Measurements from ENCODE around the gene DCLRE1B. TPM values are rescaled to one million over a fixed set of nuclear protein-coding genes. Genes with fewer than 3 reads are reported as not detected.

The DCLRE1B gene
- total RNA-seq, 3 donors from 2014 or later (not counting 1 experiment from before 2014, with no cell fraction given), result 5.5 to 6.8 (median 5.9) TPM

GRCh38 chr1:113937146-113937545 lies 32.0 kb downstream of the DCLRE1B start:
- H3K9me3 Mint-ChIP-seq, result no peaks in the 10 kb centered on the region
- Histone ChIP-seq H3K36me3 (ENCODE audit: control insufficient read depth, insufficient read depth, low read length) (peaks cover 14% of the 10 kb centered on the region), H3K9me3 (ENCODE audit: control insufficient read depth, insufficient read depth, low read length) (no peaks in the 10 kb centered on the region), H3K27ac (ENCODE audit: low read length) (peak overlapping the region; percentile 6), H3K4me3 (ENCODE audit: low read length) (no peak overlapping the region), H3K4me1 (ENCODE audit: control insufficient read depth, insufficient read depth, low read length) (peaks cover 69% of the 10 kb centered on the region), H3K27me3 (ENCODE audit: control insufficient read depth, insufficient read depth, low read length) (no peaks in the 10 kb centered on the region)
- TF ChIP-seq CTCF (IDR thresholded peaks at IDR 0.05), result no peak
- intact Hi-C loops (cut with micrococcal nuclease), result no loop called here
- WGBS (ENCODE audit: insufficient coverage), result 100% methylated on average over 1 of the region's 1 CpG
- H3K27me3 Mint-ChIP-seq (ENCODE audit: low read depth in 2 of 2), result no peaks in the 10 kb centered on the region
- DNase-seq, result peak in 1 of 2 donors; percentile 31
- no peaks in the 10 kb centered on the region for H3K36me3 Mint-ChIP-seq
- peaks cover 75 to 83% of the 10 kb centered on the region in 2 donors for H3K4me1 Mint-ChIP-seq
- ATAC-seq, result no peak
- peak overlapping the region; percentile 78 for H3K4me3 Mint-ChIP-seq
- H3K27ac Mint-ChIP-seq, result peak overlapping the region; percentile 78 to 99

GRCh38 chr1:113938192-113938591 lies 33.1 kb downstream of the DCLRE1B start:
- Mint-ChIP-seq H3K27ac (peak overlapping the region; percentile 78 to 99), H3K9me3 (no peaks in the 10 kb centered on the region), H3K36me3 (peaks cover 3% of the 10 kb centered on the region), H3K4me1 (peaks cover 68 to 78% of the 10 kb centered on the region in 2 donors), H3K27me3 (ENCODE audit: low read depth in 2 of 2) (no peaks in the 10 kb centered on the region), H3K4me3 (peak overlapping the region; percentile 78)
- intact Hi-C loops (cut with micrococcal nuclease), result no loop called here
- no peak overlapping the region for H3K4me3 ChIP-seq (ENCODE audit: low read length)
- peaks cover 24% of the 10 kb centered on the region for H3K36me3 ChIP-seq (ENCODE audit: control insufficient read depth, insufficient read depth, low read length)
- no peak overlapping the region for H3K27ac ChIP-seq (ENCODE audit: low read length)
- ATAC-seq (no peak), DNase-seq (no peak)
- TF ChIP-seq CTCF (IDR thresholded peaks at IDR 0.05), result no peak
- peaks cover 62% of the 10 kb centered on the region for H3K4me1 ChIP-seq (ENCODE audit: control insufficient read depth, insufficient read depth, low read length)
- H3K9me3 ChIP-seq (ENCODE audit: control insufficient read depth, insufficient read depth, low read length), result no peaks in the 10 kb centered on the region
- WGBS (ENCODE audit: insufficient coverage), result 75% methylated on average over 5 of the region's 5 CpGs
- no peaks in the 10 kb centered on the region for H3K27me3 ChIP-seq (ENCODE audit: control insufficient read depth, insufficient read depth, low read length)

- Mint-ChIP-seq H3K36me3 (peaks cover 16% of the 10 kb centered on the region), H3K4me3 (peak overlapping the region; percentile 77), H3K27ac (peak overlapping the region; percentile 91 to 99), H3K4me1 (peaks cover 62 to 74% of the 10 kb centered on the region in 2 donors), H3K27me3 (ENCODE audit: low read depth in 2 of 2) (no peaks in the 10 kb centered on the region), H3K9me3 (no peaks in the 10 kb centered on the region)
- Histone ChIP-seq H3K27me3 (ENCODE audit: control insufficient read depth, insufficient read depth, low read length) (no peaks in the 10 kb centered on the region), H3K4me1 (ENCODE audit: control insufficient read depth, insufficient read depth, low read length) (peaks cover 46% of the 10 kb centered on the region), H3K4me3 (ENCODE audit: low read length) (no peak overlapping the region), H3K36me3 (ENCODE audit: control insufficient read depth, insufficient read depth, low read length) (peaks cover 36% of the 10 kb centered on the region), H3K27ac (ENCODE audit: low read length) (peak overlapping the region; percentile 67), H3K9me3 (ENCODE audit: control insufficient read depth, insufficient read depth, low read length) (no peaks in the 10 kb centered on the region)
- ATAC-seq, result peak; percentile 55 to 75 (median 73)
- intact Hi-C loops (cut with micrococcal nuclease), result loop anchor here (1.0 kb wide), 1 partner anchor 10 kb away; no protein-coding TSS in a partner anchor
- WGBS (ENCODE audit: insufficient coverage), result 11% methylated on average over 15 of the region's 16 CpGs
- peak; percentile 55 to 78 for DNase-seq
- no peak for TF ChIP-seq CTCF (IDR thresholded peaks at IDR 0.05)
These were observed 35.5 kb downstream of the DCLRE1B start for GRCh38 chr1:113940365-113941244.
